Activated CD4-positive, alpha-beta T cell treated with anti-CD3 and anti-CD28 coated beads for 4 hours (primary cell): ENCODE measurements around the gene LRRC8D.

Source experiments
- DNase-seq, 2 donors: peaks; one replicate each; pipeline ENCODE4 v3.0.0-alpha.2; 2020

Gene LRRC8D

GRCh38 chr1:89943846-89944781 lies 123.3 kb downstream of the LRRC8D start:
- DNase-seq: no peak

GRCh38 chr1:89945852-89946476 lies 125.1 kb downstream of the LRRC8D start:
- no peak for DNase-seq

- no peak for DNase-seq
These were observed 125.7 kb downstream of the LRRC8D start for GRCh38 chr1:89946532-89946931.

- no peak for DNase-seq
These were observed 128.0 kb downstream of the LRRC8D start for GRCh38 chr1:89948722-89949345.

- no peak for DNase-seq
These were observed 129.3 kb downstream of the LRRC8D start for GRCh38 chr1:89949991-89950624.

GRCh38 chr1:89950703-89951102 lies 129.9 kb downstream of the LRRC8D start:
- no peak for DNase-seq

GRCh38 chr1:89951766-89952604 lies 131.2 kb downstream of the LRRC8D start:
- no peak for DNase-seq

- DNase-seq: no peak
These were observed 131.8 kb downstream of the LRRC8D start for GRCh38 chr1:89952605-89953130.

GRCh38 chr1:89953131-89953626 lies 132.3 kb downstream of the LRRC8D start:
- DNase-seq: peak; percentile 25 to 34

GRCh38 chr1:89953929-89954328 lies 133.1 kb downstream of the LRRC8D start:
- no peak for DNase-seq

GRCh38 chr1:89954401-89954800 lies 133.6 kb downstream of the LRRC8D start:
- DNase-seq: no peak

GRCh38 chr1:89955311-89956205 lies 134.7 kb downstream of the LRRC8D start:
- no peak for DNase-seq

GRCh38 chr1:89957107-89957506 lies 136.3 kb downstream of the LRRC8D start:
- no peak for DNase-seq

GRCh38 chr1:89958851-89959654 lies 138.2 kb downstream of the LRRC8D start:
- DNase-seq: no peak

GRCh38 chr1:89959719-89960118 lies 138.9 kb downstream of the LRRC8D start:
- DNase-seq: no peak

GRCh38 chr1:89962024-89962741 lies 141.4 kb downstream of the LRRC8D start:
- DNase-seq: no peak

- DNase-seq: no peak
These were observed 141.9 kb downstream of the LRRC8D start for GRCh38 chr1:89962742-89963075.

- DNase-seq: no peak
These were observed 144.4 kb downstream of the LRRC8D start for GRCh38 chr1:89965193-89965768.

GRCh38 chr1:89966656-89967055 lies 145.8 kb downstream of the LRRC8D start:
- no peak for DNase-seq
